RKO (cell line): ENCODE results near the gene CHST4.
"Not testable (repeated sequence)": the region's sequence is repeated elsewhere in the genome, so short reads cannot be mapped to it uniquely, and the experiment has no call there.

Source experiments
- DNase-seq: peaks from one replicate; pipeline ENCODE4 v3.0.0-alpha.2; 2016; ENCODE audit warnings: low spot score

Gene CHST4

DNA sequence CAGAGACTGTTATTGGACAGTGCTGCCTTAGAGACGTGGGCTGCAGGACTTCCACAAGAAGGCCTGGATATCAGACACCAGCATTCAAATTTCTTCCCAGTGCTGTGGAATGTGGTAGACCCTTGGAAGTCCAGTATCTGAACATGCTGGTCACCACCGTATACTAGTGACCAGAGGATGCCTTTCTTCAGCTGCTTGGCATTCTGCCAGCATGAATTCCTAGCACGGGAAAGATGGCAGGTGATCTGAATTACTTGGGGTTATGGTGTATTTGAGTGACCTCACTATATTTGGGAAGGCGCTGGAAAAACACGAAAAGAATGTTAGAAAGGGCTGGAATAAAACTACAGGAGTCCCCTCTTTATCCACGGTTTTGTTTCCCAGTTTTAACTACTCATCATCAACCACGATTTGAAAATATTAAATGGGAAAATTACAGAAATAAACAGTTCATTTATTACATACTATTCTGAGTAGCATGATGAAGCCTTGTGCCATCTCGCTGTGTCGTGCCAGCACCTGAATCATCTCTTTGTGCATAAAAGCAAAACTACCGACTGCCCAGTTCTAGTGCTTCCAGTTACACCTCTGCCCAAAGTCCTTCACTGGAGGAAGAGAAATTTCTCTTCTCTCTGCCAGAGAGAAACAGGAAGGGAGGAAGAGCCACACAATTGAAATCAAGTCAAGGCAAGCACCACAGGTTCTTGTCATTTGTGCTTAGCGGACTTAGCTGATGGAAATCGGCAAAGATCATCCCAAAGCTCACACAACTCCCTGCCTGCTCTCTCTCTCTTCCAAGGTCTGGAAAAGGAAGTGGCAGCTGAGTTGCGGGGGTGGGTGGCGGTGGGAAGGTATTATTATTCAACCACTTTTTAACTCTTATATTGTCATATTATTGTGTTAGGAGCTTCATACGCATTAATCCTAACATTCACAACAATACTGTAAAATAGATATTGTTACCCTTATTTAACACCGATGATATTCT is 1.4 kb upstream of the CHST4 start:
- no peak for DNase-seq

GRCh38 chr16:71528257-71528656 is 2.0 kb downstream of the CHST4 start:
- DNase-seq: no peak

- DNase-seq: no peak
These were observed 2.6 kb downstream of the CHST4 start for GRCh38 chr16:71528863-71529262.

DNA sequence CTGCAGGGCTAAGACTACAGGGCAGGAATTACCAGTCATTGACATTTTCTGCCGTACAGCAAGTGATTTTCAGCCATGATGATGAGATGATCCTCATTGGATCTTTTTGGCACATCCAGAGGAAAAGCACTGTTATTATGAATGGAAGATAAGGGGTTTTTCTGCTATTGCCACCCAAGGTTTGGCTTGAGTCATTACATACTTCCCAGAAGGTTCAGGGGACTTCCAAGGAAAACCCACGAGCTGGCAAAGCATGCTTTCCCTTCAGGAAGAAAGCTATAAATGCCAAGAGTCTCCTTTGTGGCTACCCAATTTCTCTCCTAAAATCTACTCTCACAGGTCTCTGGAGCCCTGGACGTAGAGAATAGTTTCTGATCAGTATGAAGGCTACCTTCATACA is 6.1 kb downstream of the CHST4 start:
- DNase-seq: no peak

GRCh38 chr16:71536752-71537499 is 10.7 kb downstream of the CHST4 start:
- no peak for DNase-seq

DNA sequence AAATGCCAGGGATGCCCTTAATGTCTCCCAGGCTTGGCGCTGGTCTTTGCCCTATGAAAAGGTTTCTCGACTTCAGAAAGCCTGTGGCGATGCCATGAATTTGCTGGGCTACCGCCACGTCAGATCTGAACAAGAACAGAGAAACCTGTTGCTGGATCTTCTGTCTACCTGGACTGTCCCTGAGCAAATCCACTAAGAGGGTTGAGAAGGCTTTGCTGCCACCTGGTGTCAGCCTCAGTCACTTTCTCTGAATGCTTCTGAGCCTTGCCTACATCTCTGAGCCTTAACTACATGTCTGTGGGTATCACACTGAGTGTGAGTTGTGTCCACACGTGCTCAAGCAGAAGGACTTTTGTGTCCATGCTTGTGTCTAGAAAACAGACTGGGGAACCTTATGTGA is 11.4 kb downstream of the CHST4 start:
- peak; percentile 53 for DNase-seq

- DNase-seq: peak; percentile 88
These were observed 16.2 kb downstream of the CHST4 start for GRCh38 chr16:71542377-71542776.

DNA sequence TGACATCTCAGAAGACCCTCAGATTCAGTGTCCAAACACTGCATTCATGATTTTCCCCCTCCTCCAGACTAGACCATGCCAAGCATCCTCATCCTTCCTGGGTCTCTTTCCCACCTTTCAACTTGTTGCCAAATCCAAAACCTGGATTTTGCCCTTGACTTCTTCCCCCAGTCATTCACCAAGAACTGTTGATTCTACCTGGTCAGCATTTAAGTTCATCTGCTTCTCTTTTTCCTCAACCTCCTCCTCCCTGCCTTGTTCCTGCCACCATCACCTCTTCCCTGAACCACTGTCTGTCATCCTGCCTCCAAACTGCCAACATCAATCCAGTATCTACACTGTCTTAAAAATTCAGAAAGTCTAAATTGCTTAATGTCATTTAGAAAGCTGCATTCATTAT is 20.9 kb downstream of the CHST4 start:
- DNase-seq: no peak

DNA sequence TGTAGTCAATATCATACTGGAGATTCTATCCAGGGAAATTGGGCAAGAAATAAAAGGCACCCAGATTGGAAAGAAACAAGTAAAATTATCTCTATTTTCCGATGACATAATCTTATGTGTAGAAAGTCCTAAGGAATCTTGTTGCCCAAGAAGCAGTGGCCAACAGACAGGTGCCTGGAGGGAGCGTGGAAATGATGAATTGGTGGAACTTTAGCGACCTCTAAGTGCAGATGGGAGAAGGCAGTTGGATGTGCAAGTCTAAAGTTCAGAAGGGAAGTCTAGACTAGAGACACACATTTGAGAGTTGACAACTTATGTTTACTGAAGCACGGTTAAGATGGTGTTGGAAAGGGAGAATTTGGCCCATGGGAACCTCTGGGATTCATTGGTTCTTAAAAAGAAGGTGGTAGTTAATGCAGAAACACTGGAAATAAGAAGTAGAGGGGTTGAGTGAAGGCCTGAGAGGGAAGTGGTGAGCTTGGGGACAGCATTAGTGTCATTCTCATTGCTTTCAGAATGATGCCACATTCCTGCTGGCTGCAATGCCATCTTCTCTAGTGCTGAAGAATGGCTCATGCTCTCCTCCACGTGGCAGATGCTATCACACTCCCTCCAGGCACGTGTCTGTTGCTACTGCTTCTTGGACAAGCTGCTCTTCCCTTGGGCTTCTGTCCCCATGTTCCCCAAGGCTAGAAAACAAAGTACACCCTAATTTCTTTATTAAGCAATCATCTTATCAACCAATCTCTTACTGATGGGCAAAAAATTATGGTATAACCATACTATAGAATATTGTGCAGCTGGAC is 26.7 kb downstream of the CHST4 start:
- DNase-seq: peak; percentile 19

DNA sequence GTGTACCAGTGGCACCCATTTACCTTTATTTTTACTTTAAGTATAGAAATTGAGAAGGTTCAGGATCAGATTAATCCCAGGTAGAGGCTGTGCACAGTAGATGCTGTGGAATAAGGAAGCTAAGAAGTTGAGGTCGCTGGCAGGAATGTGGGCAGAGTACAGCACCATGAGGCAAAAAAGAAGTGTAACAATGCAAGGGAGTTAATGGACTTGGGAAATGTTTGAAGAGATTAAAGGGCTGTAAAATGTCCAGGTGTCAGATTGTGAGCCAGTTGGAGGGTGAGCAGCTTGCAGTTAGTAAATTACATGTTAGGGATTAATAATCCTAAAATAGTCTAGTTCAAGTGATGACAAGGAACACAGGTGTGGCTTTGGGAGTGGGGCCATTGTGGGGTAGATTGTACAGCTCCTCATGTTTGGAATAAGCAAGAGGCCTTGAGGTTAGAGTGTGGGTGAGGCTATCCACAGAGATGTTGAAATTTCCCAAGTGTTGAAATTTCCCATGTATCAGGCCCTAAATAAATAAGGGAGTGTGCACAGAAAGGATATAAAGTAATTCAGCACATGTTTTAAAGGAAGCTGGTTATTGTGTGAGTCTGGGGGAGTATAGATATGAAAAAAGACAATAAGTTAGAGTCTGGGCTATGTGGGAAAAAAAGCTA is 29.1 kb downstream of the CHST4 start:
- no peak for DNase-seq

DNA sequence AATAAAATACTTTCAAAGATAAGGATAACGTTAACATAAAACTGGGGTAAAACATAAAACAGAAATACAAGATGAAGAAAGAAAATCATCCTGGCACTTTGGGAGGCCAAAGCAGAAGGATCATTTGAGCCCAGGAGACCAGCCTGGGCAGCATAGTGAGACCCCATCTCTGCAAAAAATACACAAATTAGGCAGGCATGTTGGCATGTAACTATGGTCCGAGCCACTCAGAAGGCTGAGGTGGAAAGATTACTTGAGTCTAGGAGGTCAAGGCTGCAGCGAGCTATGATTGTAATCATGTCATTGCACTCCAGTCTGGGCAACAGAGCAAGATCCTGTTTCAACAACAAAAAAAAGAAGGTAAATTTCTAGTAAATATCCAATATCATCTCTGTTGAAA is 31.1 kb downstream of the CHST4 start:
- DNase-seq: no peak

- no peak for DNase-seq
These were observed 31.8 kb downstream of the CHST4 start for GRCh38 chr16:71557954-71558582.

DNA sequence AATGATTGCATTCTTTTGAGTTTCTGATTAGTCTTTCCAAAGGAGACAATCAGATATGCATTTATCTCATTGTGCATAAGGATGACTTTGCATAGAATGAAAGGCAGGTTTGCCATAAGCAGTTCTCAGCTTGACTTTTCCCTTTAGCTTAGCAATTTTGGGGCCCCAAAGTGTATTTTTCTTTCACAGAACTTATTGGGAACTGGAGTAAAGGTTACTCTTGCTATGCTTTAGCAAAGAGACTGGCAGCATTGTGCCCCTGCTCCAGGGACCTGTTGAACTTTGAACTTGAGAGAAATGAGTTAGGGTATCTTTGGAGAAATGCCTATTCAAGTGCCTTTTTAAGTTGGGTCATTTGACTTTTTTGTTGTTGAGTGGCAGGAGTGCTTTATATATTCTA is 33.6 kb downstream of the CHST4 start:
- DNase-seq: no peak

DNA sequence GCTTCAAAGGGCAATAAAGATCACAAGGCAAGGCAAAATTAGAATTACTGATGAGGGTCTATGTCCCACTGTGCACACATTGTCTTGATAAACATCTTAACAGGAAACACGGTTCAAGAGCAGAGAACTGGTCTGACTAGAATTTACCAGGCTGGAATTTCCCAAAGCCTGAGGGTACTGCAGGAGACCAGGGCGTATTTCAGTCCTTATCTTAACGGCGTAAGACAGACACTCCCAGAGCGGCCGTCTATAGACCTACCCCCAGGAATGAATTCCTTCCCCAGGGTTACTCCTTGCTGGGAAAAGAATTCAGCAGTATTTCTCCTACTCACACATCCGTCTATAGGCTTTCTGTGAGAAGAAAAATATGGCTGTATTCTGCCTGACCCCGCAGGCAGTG is 35.7 kb downstream of the CHST4 start:
- DNase-seq: not testable (repeated sequence)

GRCh38 chr16:71562552-71562951 is 36.3 kb downstream of the CHST4 start:
- DNase-seq: no peak

DNA sequence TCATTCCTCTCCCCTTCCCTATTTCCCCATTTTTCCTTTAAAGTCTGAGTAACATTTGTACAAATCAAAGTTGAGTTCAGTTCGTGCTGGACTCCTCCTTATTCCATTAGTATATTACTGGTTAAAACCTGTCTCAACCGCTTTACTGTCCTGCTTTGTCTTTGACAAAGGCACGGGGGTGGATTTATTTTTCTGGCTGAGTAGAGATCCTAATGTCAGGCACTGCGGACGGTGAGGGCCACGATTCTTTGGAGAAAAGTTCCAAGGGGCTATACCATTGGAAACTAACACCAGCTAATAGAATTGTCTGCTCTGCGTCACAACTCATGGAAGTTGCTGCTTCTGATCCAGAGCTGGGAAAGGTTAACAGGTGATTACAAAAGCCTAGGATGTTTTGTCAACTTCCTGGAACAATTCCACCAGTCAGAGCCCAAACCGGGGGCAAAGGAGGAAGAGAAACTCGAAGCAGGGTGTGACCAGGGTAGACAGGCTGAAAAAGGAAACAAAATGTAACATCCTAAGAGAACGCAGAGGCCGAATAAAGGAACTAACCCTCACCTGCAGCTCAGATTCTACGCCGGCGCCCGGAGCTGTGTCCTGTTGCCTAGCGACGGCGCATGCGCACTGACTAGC is 38.2 kb downstream of the CHST4 start:
- no peak for DNase-seq

DNA sequence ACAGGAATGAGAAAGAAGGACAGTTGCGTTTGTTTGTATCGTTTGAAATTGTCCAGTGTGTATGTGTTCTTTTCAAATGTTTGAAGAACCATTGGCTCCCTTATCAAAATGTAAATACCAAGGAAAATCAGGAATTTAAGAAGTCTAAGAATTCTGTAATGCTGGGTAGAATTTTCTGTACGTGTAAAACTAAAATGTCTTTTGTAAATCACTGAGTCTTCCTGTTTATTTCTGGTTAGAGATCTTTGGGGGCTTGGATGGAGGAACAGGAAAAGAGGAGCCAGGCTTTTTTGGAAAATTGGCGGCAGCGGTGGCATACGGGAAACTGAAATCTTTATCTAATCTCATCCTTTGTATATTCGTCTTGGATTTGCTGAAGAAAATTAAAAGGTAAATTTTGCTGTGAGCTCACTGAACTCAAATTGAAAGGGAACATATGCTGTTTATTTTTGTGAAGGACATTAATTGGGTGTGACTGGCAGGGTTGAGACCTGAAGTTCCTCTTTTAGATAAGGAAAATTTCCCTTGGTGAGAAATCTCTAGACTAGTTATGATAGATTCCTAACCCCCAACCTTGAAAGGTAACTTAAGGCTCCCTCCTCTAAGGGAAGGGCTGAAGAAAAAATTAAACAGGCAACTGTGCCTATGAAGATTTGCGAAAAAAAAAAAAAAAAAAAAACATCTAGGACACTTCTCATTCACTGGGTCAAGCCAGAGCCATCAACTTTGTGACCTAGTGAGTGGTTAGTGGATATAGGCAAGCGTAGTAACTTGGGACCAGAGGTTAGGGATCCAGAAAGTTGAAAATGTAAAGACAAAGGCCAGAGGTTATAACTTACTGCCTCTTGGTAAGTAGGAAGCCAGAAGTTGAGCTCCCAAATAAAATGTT is 39.8 kb downstream of the CHST4 start:
- DNase-seq: no peak

GRCh38 chr16:71567931-71568330 is 41.7 kb downstream of the CHST4 start:
- DNase-seq: no peak

GRCh38 chr16:71568551-71568950 is 42.3 kb downstream of the CHST4 start:
- no peak for DNase-seq

GRCh38 chr16:71569621-71570020 is 43.4 kb downstream of the CHST4 start:
- no peak for DNase-seq
